Left kidney (tissue), 2 donors: Measurements from ENCODE around the gene ABI1. TPM values are rescaled to one million over a fixed set of nuclear protein-coding genes. Genes with fewer than 3 reads are reported as not detected.

ENCODE experiments used
- DNase-seq: peaks from one replicate; pipeline ENCODE4 v3.0.0-alpha.2; 2013
- polyA plus RNA-seq: library from polyadenylated mRNA; unstranded; fragments of 120-200 nt; gene quantifications from one replicate; pipeline ENCODE4 v1.2.1, GENCODE V29; 2013; ENCODE audit not compliant: insufficient read length

The ABI1 gene
- polyA plus RNA-seq, 1 donor: 72.4 TPM

DNA sequence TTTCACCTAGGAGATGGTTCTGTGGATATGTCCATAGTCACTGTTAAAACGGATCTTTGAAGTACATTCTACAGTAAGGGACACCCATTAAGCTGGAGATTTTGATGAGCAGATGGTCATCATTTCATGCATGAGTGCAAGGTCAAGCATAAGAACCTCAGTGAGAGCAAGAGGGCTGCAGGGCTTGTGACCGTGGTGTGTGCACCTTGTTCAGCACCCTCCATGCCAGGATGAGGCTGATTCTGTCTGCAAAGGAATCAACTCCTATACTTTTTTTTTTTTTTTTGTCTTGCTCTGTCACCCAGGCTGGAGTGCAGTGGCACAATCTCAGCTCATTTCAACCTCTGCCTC, 145.6 kb downstream of the ABI1 start:
- no peak for DNase-seq

DNA sequence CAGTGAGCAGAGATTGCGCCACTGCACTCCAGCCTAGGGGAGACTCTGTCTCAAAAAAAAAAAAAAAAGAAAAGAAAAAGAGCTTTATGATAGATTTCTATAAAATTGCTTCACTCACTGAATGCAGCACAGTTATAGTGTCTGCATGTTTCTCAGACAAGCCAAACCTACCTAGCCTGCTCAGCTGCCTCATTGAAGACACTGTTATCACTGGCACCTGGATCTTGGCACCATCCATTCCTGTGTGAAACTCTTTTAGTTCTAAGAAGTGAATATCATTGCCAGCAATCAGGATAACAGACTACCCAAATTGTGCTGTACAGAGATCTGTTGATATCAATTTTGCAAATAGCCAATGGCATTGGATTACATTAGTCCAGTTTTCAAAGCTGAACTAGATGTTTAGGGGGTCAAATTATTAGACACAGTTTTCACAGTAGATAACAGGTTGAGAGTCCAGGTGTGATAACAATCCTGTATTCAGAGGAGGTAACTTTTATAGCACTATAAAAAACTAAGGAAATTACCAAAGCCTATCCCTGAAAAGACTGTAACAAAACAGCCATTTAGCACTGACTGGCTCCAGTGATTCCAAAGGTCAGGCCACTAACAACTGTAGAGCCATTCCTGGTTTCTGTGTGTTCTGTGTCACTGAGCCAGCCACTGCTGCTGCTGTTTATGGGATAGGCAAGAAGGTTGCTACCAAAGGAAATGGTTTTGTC, 146.2 kb downstream of the ABI1 start:
- DNase-seq: no peak

DNA sequence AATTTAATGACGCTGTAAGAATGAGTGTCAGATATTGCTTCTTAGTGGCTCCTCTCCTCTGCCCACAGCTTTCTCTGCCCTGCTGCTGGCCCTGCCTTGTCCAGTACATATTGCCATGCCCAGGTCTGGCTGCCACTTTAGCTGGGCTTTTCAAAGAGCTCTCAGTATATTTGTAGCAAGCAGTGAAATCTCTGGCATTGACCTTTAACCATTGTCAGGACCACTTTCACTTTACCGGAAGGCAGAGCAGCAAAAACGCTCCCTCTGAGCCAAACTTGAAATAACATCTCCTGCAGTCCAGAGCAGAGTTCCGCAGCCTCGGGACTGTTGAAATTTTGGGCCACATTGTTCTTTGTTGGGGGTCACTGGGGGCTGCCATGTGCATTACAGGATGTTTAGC, 149.4 kb downstream of the ABI1 start:
- no peak for DNase-seq

DNA sequence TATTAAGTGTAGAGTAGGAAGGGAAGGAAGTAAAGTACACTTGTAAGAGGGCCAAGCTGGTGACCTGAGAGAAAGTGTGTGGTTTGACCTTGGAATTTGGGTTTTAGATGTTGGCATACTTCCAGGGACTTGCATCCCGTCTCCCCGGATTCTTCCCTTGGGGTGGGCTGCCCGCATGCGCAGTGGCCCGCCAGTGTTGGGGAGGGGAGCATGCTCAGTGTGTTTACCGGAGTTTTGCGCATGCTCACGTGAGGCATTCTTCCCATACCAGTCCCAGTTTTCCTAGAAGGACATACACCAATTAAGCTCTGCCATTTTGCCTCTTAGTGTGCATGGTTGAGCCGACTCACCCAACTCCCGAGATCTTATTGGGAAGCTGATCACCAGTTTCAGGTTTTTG, 153.8 kb downstream of the ABI1 start:
- no peak for DNase-seq

DNA sequence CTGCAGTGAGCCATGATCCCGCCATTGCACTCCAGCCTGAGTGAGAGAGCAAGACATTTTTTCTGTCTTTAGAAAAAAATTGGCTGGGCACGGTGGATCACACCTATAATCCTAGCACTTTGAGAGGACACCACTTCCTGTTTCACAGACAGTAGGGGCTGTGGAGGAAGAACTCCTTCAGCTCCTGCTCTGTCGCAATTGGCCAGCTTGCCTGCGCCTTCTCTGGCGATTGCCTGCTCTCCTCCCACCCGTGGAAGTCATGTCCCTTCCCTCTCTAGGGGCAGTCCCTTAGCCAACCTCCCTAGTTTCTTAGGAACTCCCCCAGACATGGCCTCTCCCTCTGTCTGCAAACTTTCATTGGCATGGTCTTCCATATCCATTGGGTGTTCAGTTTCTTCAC, 154.6 kb downstream of the ABI1 start:
- DNase-seq: no peak

DNA sequence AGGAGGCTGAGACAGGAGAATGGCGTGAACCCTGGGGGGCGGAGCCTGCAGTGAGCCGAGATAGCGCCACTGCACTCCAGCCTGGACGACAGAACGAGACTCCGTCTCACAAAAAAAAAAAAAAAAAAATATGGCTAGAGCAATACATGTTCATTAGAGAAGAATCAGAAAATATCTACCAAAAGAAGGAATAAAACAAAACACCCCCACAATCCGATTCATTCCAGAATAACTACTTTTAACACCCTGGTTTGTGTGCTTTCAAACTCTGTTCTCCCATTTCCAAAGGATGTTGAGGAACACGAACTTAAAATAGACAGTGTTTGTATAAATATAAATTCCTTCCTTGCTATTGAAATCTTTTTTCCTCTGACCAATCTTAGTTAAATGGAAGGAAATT, 156.8 kb downstream of the ABI1 start:
- DNase-seq: no peak

DNA sequence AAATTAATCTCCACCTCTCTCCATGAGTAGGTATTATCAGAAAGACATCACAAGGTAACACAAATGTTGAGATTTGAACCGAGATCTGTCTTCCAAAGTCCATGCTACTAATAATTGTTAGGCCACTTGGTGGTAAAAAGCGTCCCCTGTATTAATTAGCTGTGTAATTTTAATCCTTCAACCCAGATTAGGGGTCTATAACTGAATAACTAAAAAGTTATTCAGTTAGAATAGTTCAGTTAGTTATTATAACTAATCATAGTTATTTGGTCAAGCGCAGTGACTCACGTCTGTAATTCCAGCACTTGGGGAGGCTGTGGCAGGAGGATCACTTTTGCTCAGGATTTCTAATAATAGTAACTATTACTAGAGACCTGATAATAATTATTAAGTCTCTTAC, 157.7 kb downstream of the ABI1 start:
- DNase-seq: no peak

DNA sequence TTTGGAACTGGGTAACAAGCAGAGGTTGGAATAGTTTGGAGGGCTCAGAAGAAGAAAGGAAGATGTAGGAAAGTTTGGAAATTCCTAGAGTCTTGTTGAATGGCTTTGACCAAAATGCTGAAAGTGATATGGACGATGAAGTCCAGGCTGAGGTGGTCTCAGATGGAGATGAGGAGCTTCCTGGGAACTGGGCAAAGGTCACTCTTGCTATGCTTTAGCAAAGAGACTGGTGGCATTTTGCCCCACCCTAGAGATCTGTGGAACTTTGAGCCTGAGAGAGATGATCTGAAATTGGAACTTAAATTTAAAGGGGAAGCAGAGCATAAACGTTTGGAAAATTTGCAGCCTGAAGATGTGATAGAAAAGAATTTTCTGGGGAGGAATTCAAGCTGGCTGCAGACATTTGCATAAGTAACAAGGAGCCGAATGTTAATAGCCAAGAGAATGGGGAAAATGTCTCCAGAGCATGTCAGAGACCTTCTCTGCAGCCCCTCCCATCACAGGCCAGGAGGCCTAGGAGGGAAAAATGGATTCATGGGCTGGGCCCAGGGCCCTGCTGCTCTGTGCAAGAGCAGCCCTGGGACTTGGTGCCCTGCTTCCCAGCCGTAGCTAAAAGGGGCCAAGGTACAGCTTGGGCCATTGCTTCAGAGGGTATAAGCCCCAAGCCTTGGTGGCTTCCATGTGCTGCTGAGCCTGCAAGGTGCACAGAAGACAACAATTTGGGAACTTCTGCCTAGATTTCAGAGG, 159.7 kb downstream of the ABI1 start:
- DNase-seq: no peak

DNA sequence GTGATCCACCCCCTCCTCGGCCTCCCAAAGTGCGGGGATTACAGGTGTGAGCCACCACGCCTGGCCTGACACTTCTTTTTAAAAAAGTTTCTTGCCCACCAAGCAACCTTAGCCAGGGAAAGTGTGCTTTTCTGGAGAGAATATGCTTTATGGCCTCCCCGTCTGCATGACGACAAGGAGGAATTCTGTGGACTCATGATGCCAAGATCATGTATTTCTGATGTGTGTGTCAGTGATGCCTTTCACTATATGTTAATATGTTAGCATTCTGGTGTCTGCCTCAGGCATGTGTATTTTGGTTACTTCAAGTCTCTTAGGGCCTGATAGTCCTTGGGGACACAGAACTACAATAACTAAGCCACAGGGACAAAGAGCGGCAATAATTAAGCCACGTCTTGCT, 161.1 kb downstream of the ABI1 start:
- no peak for DNase-seq

DNA sequence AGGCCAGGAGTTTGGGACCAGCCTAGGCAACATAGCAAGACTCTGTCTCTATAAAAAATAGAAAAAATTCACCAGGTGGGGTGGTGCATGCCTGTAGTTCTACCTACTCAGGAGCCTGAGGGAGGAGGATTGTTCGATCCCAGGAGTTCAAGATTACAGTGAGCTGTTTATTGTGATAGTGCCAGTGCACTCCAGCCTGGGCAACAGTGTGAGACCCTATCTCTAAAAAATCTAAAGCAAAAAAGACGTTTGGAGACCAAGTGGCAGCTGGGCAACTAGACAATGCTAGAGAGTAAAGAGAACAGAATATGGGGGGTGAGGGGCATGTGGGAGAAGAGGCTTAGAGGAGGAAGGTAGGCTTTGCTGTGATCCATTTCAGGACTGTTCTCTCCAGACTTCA, 161.8 kb downstream of the ABI1 start:
- no peak for DNase-seq

DNA sequence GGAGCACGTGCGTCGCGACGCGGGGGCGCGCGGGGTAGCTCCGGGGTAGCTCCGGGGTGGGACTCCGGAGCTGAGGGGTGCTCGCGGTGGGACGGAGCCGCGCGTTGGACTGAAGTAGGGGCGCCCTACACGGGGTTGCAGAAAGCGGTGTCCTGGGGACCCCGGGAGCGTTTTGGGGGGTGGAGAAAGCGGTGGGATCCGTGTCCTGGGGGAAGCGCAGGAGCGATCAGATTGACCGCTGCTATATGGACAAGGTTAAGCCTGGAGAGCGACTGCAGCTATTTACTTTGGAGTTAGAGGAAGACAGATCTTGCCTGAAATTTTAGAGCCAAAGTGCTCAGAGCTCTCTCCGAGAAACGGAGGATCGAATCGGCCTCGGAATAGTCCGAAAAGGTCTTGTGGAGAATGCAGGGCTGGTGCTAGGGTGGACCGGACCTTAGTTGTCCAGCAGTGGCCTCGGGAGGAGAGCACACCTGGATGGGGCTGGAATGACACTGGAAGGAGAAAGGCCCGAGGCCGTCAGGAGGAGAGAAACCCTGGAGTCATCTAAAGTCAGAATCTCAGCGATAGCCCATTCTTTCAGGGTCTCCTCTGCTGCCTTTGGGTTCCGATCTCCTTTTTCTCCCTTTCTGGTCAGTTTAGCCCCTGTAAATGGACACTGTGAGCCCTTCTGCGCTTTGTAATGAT, 162.7 kb downstream of the ABI1 start:
- DNase-seq: no peak

DNA sequence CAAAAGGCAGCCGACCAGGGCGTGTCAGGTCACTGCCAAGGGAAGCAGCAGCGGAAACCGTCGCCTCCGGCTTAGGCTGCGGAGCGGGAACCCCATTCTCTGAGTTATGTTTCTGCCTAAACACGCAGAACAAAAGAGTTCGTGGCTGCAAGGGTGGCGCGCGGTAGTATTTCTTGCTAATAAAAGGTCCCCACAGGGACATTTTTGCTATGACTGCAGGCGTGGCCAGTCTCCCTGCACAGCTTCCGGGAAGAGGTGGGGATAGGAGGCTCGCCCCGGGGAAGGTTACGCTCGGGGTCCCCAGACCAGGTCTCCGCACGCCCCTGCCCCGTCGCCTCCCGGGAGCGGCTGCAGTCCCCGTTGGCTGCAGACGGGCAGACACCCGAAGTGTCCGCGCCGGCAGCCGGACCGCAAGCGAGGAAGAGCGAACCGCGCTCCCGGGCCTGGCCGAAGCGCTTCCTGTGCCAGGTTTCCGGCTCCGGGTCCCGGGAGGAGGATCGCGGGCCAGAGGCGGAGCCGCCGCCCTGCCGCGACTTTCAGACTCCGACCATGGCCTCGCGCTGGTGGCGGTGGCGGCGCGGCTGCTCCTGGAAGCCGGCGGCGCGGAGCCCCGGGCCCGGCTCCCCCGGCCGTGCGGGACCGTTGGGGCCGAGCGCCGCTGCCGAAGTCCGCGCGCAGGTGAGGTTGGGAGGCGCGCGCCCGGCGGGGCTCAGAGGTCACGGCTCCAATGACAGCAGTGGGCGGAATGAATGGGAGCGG, 163.4 kb downstream of the ABI1 start, which contains the start of gene PDSS1:
PDSS1 (plus strand) TSS at position 539 of the 759 bp plus-strand sequence; CDS start at position 550, 11 bp downstream.
- peak; percentile 62 for DNase-seq

DNA sequence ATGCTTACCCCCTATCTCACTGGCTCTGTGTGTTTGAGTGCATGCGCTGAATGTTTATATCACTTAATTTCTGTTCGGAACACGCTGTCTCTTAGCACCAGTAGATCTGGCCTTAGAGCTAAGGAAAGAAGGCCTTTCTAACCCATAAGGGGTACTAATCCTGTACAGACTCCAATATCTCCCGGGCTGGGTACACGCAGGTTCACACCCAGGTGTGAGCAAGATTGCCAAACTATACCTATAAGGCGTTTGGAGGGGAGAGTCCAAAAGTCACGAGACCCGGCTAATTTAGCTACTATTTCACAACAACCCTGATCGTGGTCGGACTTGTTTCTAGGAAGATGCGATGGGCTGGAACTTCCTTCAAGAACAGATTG, 164.0 kb downstream of the ABI1 start:
- DNase-seq: no peak

Other genes with a start within 250 kb of the ABI1 start
- gene PDSS1, start 163.3 kb downstream of the ABI1 start, polyA plus RNA-seq: 22.0 TPM
- gene ANKRD26, start 239.5 kb upstream of the ABI1 start, polyA plus RNA-seq: 23.1 TPM